WTC11 (cell line): ENCODE data around the gene PHLDB2. TPM values are rescaled to one million over a fixed set of nuclear protein-coding genes. Genes with fewer than 3 reads are reported as not detected.

Experiments
- ATAC-seq: fragments of 200-7000 bp; cut with Tn5 transposase; 2 replicates; pipeline ENCODE4 v1.10.0; 2021; ENCODE audit warnings: mild to moderate bottlenecking, moderate library complexity
- CTCF ChIA-PET: fragments of 300-600 bp; sonication (Branson Sonifier 250); formaldehyde crosslinking; loops from one replicate; lab custom pipeline; 2021; ENCODE audit warnings: antibody characterized with exemption; lab: Charles Lee
- POLR2A ChIA-PET: fragments of 350-600 bp; sonication (Branson Sonifier 250); formaldehyde crosslinking; loops from one replicate; lab custom pipeline; 2021; ENCODE audit warnings: antibody characterized with exemption; lab: Charles Lee
- DNase-seq: peaks from one replicate; pipeline ENCODE4 v3.0.0; 2021; ENCODE audit warnings: low spot score
- H3K27ac Mint-ChIP-seq: 2 replicates; pipeline ENCODE4 v1.8.0; 2021; ENCODE audit warnings: mixed read lengths
- H3K27me3 Mint-ChIP-seq: 2 replicates; pipeline ENCODE4 v1.8.0; 2021; ENCODE audit warnings: low read depth, mild to moderate bottlenecking, moderate library complexity, mixed read lengths
- H3K36me3 Mint-ChIP-seq: 2 replicates; pipeline ENCODE4 v1.8.0; 2021; ENCODE audit warnings: mixed read lengths
- H3K4me1 Mint-ChIP-seq: 2 replicates; pipeline ENCODE4 v1.8.0; 2022; ENCODE audit warnings: mixed read lengths
- H3K4me3 Mint-ChIP-seq: 2 replicates; pipeline ENCODE4 v1.8.0; 2021; ENCODE audit warnings: mild to moderate bottlenecking, moderate library complexity, mixed read lengths
- H3K9me3 Mint-ChIP-seq: 2 replicates; pipeline ENCODE4 v1.8.0; 2021; ENCODE audit warnings: mixed read lengths
- ATF1 ChIP-seq: sonication (generic); formaldehyde crosslinking; IDR thresholded peaks from 2 replicates; pipeline ENCODE4 v1.8.1; 2023; ENCODE audit warnings: mild to moderate bottlenecking, moderate library complexity, missing genetic modification reagents
- ELF4 ChIP-seq: sonication (generic); formaldehyde crosslinking; IDR thresholded peaks from 2 replicates; pipeline ENCODE4 v1.8.1; 2022; ENCODE audit warnings: low read depth, mild to moderate bottlenecking, moderate library complexity, missing genetic modification reagents
- ETV6 ChIP-seq: sonication (generic); formaldehyde crosslinking; IDR thresholded peaks from 2 replicates; pipeline ENCODE4 v1.8.1; 2022; ENCODE audit warnings: mild to moderate bottlenecking, missing genetic modification reagents
- FOXP1 ChIP-seq: sonication (generic); formaldehyde crosslinking; IDR thresholded peaks from 2 replicates; pipeline ENCODE4 v1.8.0; 2022; ENCODE audit warnings: missing genetic modification reagents, mild to moderate bottlenecking, moderate library complexity, borderline replicate concordance
- GABPB1 ChIP-seq: sonication (generic); formaldehyde crosslinking; IDR thresholded peaks from 2 replicates; pipeline ENCODE4 v1.8.1; 2023; ENCODE audit warnings: mild to moderate bottlenecking, missing genetic modification reagents
- GTF2I ChIP-seq: fragments of 250-450 bp; sonication (Bioruptor Pico); conservative IDR thresholded peaks from 2 replicates; pipeline ENCODE4 v1.4.0; 2021; ENCODE audit warnings: mild to moderate bottlenecking
- HMGA2 ChIP-seq: fragments of 250-450 bp; sonication (Bioruptor Pico); IDR thresholded peaks from 2 replicates; pipeline ENCODE4 v1.4.0; 2021; ENCODE audit warnings: mild to moderate bottlenecking, moderate library complexity
- NR3C1 ChIP-seq: sonication (generic); formaldehyde crosslinking; conservative IDR thresholded peaks from 2 replicates; pipeline ENCODE4 v1.8.1; 2023; ENCODE audit warnings: low read depth, mild to moderate bottlenecking, missing genetic modification reagents
- SMAD3 ChIP-seq: sonication (generic); formaldehyde crosslinking; IDR thresholded peaks from 2 replicates; pipeline ENCODE4 v1.8.0; 2022; ENCODE audit warnings: missing genetic modification reagents, mild to moderate bottlenecking, borderline replicate concordance
- SP1 ChIP-seq: sonication (generic); formaldehyde crosslinking; conservative IDR thresholded peaks from 2 replicates; pipeline ENCODE4 v1.8.1; 2022; ENCODE audit warnings: missing genetic modification reagents
- total RNA-seq: library from RNA; stranded (reverse); gene quantifications from 3 replicates; pipeline ENCODE4 v1.2.3, GENCODE V29; 2021
- TF ChIP-seq, protein P1 (sequence below): sonication (generic); formaldehyde crosslinking; IDR thresholded peaks from 2 replicates; pipeline ENCODE4 v1.8.0; 2023; ENCODE audit warnings: missing genetic modification reagents, mild to moderate bottlenecking, borderline replicate concordance
- TF ChIP-seq, protein P2 (sequence below): sonication (generic); formaldehyde crosslinking; IDR thresholded peaks from 2 replicates; pipeline ENCODE4 v1.8.0; 2022; ENCODE audit warnings: mild to moderate bottlenecking, missing genetic modification reagents
- TF ChIP-seq, protein P3 (sequence below): sonication (generic); formaldehyde crosslinking; IDR thresholded peaks from 2 replicates; pipeline ENCODE4 v1.8.1; 2022; ENCODE audit warnings: mild to moderate bottlenecking, missing genetic modification reagents, moderate library complexity, borderline replicate concordance
- TF ChIP-seq, protein P4 (sequence below): sonication (generic); formaldehyde crosslinking; IDR thresholded peaks from 2 replicates; pipeline ENCODE4 v1.8.0; 2022; ENCODE audit warnings: missing genetic modification reagents
- TF ChIP-seq, protein P5 (sequence below): sonication (generic); formaldehyde crosslinking; conservative IDR thresholded peaks from 2 replicates; pipeline ENCODE4 v1.8.1; 2022; ENCODE audit warnings: mild to moderate bottlenecking, missing genetic modification reagents
- TF ChIP-seq, protein P6 (sequence below): fragments of 200-600 bp; IDR thresholded peaks from 2 replicates; pipeline ENCODE4 v1.8.0; 2022; ENCODE audit warnings: antibody characterized with exemption

The PHLDB2 gene
- total RNA-seq, 1 experiment from 2014 or later: 40.3 TPM

DNA sequence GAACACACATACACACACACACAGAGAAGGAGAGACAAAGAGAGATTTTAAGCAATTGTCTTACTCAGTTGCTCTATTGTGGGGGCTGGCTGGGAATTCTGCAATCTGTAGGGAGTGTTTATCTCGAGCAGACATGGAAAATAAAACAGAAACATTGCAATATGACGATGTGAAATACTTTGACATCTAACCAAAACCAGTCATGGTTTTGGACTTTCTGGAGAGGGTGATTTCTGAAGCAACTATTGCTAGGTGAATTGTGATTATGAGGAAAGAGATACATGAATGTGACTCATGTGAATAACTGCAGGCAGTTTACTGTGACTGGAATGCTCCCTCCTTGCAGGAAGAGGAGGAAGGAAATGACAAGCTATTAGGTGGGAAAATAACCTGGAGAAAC lies 12.3 kb upstream of the PHLDB2 start:
- no peak overlapping the region for H3K4me3 Mint-ChIP-seq
- ChIA-PET POLR2A (no interaction called here), CTCF (interaction anchor here (0.9 kb wide), 1 partner anchor 14 kb away, joined by 3 read pairs; no protein-coding TSS in a partner anchor)
- H3K9me3 Mint-ChIP-seq: no peaks in the 10 kb centered on the region
- ATAC-seq: no peak
- no peaks in the 10 kb centered on the region for H3K36me3 Mint-ChIP-seq
- H3K4me1 Mint-ChIP-seq: peaks cover 15% of the 10 kb centered on the region
- TF ChIP-seq SP1 (CRISPR knock-in tag): no peak
- TF ChIP-seq ATF1 (CRISPR knock-in tag): no peak
- no peak for DNase-seq
- no peaks in the 10 kb centered on the region for H3K27me3 Mint-ChIP-seq
- no peak overlapping the region for H3K27ac Mint-ChIP-seq

DNA sequence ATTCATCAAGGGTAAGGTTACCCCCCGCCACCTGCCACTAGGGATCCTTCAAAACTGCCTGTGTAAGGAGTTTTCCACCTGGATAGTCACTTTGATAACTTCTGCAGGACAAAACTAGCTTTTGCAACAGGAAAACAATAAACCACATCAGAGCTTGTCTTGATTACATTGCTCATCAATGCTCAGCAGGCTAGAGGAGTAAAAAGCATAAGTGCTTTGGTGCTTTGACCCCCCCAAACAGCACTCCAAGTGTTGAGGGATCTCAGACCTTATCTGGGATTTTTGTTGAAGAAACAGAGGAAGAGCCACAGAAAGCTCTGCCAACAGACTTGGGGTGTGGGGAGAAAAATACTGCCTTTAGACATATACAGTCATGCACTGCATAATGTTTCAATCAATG lies 10.8 kb upstream of the PHLDB2 start:
- Mint-ChIP-seq H3K4me3 (no peak overlapping the region), H3K4me1 (peaks cover 21% of the 10 kb centered on the region), H3K9me3 (no peaks in the 10 kb centered on the region), H3K36me3 (no peaks in the 10 kb centered on the region), H3K27ac (no peak overlapping the region), H3K27me3 (no peaks in the 10 kb centered on the region)
- DNase-seq (no peak), ATAC-seq (no peak)
- ChIA-PET CTCF (interaction anchor here (1.4 kb wide), 1 partner anchor 12 kb away, joined by 3 read pairs; no protein-coding TSS in a partner anchor), POLR2A (interaction anchor here (0.8 kb wide), 1 partner anchor 11 kb away, joined by 3 read pairs; no protein-coding TSS in a partner anchor)
- TF ChIP-seq SMAD3 (CRISPR knock-in tag): no peak
- TF ChIP-seq NR3C1 (CRISPR knock-in tag): no peak
- TF ChIP-seq ELF4 (CRISPR knock-in tag): no peak
- TF ChIP-seq, protein P1, sequence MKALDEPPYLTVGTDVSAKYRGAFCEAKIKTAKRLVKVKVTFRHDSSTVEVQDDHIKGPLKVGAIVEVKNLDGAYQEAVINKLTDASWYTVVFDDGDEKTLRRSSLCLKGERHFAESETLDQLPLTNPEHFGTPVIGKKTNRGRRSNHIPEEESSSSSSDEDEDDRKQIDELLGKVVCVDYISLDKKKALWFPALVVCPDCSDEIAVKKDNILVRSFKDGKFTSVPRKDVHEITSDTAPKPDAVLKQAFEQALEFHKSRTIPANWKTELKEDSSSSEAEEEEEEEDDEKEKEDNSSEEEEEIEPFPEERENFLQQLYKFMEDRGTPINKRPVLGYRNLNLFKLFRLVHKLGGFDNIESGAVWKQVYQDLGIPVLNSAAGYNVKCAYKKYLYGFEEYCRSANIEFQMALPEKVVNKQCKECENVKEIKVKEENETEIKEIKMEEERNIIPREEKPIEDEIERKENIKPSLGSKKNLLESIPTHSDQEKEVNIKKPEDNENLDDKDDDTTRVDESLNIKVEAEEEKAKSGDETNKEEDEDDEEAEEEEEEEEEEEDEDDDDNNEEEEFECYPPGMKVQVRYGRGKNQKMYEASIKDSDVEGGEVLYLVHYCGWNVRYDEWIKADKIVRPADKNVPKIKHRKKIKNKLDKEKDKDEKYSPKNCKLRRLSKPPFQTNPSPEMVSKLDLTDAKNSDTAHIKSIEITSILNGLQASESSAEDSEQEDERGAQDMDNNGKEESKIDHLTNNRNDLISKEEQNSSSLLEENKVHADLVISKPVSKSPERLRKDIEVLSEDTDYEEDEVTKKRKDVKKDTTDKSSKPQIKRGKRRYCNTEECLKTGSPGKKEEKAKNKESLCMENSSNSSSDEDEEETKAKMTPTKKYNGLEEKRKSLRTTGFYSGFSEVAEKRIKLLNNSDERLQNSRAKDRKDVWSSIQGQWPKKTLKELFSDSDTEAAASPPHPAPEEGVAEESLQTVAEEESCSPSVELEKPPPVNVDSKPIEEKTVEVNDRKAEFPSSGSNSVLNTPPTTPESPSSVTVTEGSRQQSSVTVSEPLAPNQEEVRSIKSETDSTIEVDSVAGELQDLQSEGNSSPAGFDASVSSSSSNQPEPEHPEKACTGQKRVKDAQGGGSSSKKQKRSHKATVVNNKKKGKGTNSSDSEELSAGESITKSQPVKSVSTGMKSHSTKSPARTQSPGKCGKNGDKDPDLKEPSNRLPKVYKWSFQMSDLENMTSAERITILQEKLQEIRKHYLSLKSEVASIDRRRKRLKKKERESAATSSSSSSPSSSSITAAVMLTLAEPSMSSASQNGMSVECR (CRISPR knock-in tag): no peak
- TF ChIP-seq, protein P2, sequence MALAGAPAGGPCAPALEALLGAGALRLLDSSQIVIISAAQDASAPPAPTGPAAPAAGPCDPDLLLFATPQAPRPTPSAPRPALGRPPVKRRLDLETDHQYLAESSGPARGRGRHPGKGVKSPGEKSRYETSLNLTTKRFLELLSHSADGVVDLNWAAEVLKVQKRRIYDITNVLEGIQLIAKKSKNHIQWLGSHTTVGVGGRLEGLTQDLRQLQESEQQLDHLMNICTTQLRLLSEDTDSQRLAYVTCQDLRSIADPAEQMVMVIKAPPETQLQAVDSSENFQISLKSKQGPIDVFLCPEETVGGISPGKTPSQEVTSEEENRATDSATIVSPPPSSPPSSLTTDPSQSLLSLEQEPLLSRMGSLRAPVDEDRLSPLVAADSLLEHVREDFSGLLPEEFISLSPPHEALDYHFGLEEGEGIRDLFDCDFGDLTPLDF (CRISPR knock-in tag): no peak
- no peak for TF ChIP-seq GTF2I
- TF ChIP-seq HMGA2 (CRISPR knock-in tag): no peak
- TF ChIP-seq, protein P3, sequence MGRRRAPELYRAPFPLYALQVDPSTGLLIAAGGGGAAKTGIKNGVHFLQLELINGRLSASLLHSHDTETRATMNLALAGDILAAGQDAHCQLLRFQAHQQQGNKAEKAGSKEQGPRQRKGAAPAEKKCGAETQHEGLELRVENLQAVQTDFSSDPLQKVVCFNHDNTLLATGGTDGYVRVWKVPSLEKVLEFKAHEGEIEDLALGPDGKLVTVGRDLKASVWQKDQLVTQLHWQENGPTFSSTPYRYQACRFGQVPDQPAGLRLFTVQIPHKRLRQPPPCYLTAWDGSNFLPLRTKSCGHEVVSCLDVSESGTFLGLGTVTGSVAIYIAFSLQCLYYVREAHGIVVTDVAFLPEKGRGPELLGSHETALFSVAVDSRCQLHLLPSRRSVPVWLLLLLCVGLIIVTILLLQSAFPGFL (CRISPR knock-in tag): no peak
- TF ChIP-seq, protein P4, sequence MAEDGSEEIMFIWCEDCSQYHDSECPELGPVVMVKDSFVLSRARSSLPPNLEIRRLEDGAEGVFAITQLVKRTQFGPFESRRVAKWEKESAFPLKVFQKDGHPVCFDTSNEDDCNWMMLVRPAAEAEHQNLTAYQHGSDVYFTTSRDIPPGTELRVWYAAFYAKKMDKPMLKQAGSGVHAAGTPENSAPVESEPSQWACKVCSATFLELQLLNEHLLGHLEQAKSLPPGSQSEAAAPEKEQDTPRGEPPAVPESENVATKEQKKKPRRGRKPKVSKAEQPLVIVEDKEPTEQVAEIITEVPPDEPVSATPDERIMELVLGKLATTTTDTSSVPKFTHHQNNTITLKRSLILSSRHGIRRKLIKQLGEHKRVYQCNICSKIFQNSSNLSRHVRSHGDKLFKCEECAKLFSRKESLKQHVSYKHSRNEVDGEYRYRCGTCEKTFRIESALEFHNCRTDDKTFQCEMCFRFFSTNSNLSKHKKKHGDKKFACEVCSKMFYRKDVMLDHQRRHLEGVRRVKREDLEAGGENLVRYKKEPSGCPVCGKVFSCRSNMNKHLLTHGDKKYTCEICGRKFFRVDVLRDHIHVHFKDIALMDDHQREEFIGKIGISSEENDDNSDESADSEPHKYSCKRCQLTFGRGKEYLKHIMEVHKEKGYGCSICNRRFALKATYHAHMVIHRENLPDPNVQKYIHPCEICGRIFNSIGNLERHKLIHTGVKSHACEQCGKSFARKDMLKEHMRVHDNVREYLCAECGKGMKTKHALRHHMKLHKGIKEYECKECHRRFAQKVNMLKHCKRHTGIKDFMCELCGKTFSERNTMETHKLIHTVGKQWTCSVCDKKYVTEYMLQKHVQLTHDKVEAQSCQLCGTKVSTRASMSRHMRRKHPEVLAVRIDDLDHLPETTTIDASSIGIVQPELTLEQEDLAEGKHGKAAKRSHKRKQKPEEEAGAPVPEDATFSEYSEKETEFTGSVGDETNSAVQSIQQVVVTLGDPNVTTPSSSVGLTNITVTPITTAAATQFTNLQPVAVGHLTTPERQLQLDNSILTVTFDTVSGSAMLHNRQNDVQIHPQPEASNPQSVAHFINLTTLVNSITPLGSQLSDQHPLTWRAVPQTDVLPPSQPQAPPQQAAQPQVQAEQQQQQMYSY (CRISPR knock-in tag): no peak
- no peak for TF ChIP-seq FOXP1 (CRISPR knock-in tag)
- TF ChIP-seq, protein P5, sequence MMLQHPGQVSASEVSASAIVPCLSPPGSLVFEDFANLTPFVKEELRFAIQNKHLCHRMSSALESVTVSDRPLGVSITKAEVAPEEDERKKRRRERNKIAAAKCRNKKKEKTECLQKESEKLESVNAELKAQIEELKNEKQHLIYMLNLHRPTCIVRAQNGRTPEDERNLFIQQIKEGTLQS (CRISPR knock-in tag): no peak
- TF ChIP-seq, protein P6, sequence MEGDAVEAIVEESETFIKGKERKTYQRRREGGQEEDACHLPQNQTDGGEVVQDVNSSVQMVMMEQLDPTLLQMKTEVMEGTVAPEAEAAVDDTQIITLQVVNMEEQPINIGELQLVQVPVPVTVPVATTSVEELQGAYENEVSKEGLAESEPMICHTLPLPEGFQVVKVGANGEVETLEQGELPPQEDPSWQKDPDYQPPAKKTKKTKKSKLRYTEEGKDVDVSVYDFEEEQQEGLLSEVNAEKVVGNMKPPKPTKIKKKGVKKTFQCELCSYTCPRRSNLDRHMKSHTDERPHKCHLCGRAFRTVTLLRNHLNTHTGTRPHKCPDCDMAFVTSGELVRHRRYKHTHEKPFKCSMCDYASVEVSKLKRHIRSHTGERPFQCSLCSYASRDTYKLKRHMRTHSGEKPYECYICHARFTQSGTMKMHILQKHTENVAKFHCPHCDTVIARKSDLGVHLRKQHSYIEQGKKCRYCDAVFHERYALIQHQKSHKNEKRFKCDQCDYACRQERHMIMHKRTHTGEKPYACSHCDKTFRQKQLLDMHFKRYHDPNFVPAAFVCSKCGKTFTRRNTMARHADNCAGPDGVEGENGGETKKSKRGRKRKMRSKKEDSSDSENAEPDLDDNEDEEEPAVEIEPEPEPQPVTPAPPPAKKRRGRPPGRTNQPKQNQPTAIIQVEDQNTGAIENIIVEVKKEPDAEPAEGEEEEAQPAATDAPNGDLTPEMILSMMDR: no peak
- TF ChIP-seq GABPB1 (CRISPR knock-in tag): no peak
- no peak for TF ChIP-seq ETV6 (CRISPR knock-in tag)
